ENCODE results near the gene NTSR2.

The NTSR2 gene, protein sequence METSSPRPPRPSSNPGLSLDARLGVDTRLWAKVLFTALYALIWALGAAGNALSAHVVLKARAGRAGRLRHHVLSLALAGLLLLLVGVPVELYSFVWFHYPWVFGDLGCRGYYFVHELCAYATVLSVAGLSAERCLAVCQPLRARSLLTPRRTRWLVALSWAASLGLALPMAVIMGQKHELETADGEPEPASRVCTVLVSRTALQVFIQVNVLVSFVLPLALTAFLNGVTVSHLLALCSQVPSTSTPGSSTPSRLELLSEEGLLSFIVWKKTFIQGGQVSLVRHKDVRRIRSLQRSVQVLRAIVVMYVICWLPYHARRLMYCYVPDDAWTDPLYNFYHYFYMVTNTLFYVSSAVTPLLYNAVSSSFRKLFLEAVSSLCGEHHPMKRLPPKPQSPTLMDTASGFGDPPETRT

DNA sequence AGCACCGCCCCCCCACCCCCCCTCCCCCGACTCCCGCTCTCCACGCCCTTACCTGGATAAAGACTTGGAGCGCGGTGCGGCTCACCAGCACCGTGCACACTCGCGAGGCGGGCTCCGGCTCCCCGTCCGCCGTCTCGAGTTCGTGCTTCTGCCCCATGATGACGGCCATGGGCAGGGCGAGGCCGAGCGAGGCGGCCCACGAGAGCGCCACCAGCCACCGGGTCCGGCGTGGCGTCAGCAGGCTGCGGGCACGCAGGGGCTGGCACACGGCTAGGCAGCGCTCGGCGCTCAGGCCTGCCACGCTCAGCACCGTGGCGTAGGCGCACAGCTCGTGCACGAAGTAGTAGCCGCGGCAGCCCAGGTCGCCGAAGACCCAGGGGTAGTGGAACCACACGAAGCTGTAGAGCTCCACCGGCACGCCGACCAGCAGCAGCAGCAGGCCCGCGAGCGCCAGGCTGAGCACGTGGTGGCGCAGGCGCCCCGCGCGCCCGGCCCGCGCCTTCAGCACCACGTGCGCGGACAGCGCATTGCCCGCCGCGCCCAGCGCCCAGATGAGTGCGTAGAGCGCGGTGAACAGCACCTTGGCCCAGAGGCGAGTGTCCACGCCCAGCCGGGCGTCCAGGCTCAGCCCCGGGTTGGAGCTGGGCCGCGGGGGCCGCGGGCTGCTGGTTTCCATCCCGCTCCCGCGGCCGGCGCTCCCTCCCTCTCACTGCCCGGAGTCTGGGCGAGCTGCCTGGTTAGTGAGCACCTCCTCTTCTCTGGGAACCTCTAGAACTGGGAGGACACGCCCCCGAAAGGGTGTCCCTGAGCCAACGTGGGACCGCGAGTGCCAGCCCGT lies at the start of gene NTSR2:
Gene NTSR2 (minus strand): TSS at position 742 of the 838 bp plus-strand sequence. CDS start 66 bp downstream, at position 676.
- TF ChIP-seq, protein P1, sequence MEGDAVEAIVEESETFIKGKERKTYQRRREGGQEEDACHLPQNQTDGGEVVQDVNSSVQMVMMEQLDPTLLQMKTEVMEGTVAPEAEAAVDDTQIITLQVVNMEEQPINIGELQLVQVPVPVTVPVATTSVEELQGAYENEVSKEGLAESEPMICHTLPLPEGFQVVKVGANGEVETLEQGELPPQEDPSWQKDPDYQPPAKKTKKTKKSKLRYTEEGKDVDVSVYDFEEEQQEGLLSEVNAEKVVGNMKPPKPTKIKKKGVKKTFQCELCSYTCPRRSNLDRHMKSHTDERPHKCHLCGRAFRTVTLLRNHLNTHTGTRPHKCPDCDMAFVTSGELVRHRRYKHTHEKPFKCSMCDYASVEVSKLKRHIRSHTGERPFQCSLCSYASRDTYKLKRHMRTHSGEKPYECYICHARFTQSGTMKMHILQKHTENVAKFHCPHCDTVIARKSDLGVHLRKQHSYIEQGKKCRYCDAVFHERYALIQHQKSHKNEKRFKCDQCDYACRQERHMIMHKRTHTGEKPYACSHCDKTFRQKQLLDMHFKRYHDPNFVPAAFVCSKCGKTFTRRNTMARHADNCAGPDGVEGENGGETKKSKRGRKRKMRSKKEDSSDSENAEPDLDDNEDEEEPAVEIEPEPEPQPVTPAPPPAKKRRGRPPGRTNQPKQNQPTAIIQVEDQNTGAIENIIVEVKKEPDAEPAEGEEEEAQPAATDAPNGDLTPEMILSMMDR (conservative IDR thresholded peaks at IDR 0.05) = no peak
- no peak within 1 kb of the TSS for H3K27ac ChIP-seq

DNA sequence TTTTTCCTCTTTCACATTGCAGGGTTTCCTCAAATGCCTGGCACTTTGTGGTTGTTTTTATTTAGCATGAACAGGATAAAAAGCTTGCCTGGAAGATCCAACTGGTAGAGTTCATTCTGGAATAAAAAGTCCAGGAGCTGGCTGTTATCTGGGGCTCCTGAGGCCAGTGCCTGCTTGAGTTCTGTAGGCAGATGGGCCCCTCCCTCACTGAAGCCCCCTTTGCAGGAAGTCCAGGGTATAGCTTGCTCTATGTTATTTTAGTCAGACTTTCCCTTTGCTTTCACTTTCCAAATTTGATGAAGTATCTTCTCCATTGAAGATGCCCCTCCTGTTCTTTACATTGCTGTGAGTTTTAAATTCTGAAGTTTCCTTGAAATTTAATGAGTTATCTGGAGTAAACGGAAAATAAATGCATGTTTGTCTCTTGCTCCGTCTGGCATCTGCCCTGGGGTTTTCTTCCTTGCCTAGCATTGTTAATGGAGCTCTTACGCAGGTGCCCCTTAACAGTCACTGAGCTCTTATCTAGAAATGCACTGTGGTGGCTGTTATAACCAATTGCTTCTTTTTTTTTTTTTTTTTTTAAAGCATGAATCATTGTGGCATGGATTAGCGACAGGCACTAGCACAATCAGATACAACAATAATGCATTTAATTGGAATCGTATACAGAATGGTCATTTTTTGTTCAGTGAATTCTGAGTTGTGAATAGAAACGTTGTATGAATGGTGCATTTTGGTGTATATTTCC lies 49.4 kb upstream of the NTSR2 start:
- no peak overlapping the region for H3K27ac ChIP-seq

DNA sequence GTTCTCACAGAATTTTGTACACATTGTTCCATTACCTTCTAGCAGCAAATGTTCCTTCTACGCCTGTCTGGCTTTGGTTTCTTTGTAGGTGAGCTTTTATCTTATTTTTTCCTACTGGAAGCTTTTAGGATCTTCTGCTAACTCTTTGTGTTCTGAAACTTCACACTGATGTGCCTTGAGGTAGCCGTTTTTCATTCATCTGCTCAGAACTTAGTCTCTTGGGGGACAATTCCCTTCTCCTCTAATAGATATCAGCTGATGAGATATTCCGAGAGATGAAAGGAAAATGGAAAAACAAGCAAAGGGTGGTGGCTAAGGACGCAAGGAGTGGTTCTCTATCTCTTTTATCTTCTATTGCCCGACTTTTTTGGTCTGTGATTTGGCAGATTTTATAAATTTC lies 48.6 kb upstream of the NTSR2 start:
- H3K27ac ChIP-seq = no peak overlapping the region
- TF ChIP-seq, protein P1 (conservative IDR thresholded peaks at IDR 0.05) = no peak

More for the DNA sequence above, 49.4 kb upstream of the NTSR2 start:
- TF ChIP-seq, protein P1 (conservative IDR thresholded peaks at IDR 0.05) = no peak

DNA sequence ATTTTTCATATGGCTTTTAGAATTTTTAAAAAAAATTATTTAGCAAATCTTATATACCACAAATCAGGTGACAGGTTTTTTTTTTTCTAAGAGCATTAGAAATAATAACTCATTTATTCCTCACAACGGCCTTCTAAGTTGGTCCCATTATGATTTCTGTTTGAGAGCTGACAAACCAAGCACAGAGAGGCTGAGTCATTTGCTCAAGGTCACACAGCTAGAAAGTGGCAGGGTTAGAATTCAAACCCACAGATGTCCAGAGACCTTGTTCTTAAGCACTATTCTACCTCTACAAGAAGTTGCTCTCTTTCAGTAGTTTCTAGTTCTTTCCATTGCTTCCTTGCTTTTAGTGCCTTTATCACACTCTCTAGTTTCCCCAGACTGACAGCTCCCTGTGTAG lies 47.6 kb upstream of the NTSR2 start:
- TF ChIP-seq, protein P1 (conservative IDR thresholded peaks at IDR 0.05) = no peak
- H3K27ac ChIP-seq = no peak overlapping the region

DNA sequence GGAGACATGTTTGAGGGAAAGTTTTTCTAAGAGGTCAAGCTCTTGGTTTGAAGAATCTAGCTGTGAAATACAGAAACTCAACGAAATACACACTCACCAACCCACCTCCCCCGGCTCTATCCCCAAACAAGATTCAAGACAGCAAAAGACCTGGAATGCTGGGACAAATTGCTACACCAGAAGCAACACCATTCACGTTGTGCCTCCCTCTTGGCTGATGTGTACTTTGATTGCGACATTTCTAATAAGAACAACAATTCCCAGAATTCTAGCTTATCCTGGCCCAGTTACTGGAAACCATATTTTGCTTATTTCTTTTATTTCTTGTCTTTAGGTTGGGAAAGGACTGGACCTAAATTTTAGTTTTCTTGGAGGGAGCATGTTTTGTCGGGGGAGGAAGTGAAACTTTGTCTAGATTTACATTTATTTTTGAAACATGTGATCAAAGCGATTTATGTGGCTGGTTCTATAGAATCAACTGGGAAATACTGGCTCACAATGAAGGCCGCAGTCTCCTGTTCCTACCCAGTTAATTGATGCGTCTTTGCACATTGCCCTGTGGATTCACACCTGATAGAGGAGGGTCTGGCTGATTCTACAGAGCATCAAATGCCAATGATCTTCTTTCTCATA lies 46.8 kb upstream of the NTSR2 start:
- TF ChIP-seq, protein P1 (conservative IDR thresholded peaks at IDR 0.05) = no peak

DNA sequence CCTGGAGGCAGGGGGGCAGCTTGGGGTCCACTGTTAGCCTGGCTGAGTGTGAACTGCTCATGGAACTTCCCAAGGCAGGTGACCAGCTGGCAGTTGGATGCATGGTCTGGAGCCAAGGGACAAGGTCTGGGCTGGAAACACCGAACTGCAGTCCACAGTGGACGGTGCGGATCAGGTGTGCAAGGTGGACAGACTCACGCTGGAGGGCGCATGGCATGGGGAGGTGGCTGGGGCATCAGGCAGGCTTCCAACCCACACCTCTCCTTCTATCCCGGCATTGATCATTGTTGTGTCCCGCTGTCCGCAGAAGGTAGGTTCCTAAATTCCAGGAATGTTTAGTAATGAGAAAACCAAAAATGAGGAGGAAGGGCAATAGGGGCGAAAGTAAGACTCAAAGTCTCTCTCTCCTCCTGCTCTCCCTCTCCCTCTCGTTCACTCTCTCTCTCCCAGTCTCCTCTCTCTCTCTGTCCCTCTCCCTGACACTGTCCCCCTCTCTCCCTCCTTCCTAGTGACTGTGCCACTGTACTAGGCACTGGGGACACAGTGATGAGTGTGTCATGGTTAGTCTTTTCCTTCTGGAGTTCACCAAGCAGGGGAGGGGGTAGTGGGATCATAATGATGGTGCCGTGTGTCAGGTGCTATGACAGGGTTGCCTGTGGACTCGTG lies 46.1 kb upstream of the NTSR2 start:
- TF ChIP-seq, protein P1 (conservative IDR thresholded peaks at IDR 0.05) = no peak
- no peak overlapping the region for H3K27ac ChIP-seq

More for the DNA sequence above, 46.8 kb upstream of the NTSR2 start:
- no peak overlapping the region for H3K27ac ChIP-seq

All from VCaP (cell line).